Right ventricle myocardium inferior (tissue), 1 donor: Measurements from ENCODE around the gene ARHGAP19. TPM values are rescaled to one million over a fixed set of nuclear protein-coding genes. Genes with fewer than 3 reads are reported as not detected.

Source experiments
- ATAC-seq: fragments of 200-7000 bp; cut with Tn5 transposase; one replicate; pipeline ENCODE4 v1.9.1; 2020; ENCODE audit warnings: mild to moderate bottlenecking, moderate library complexity
- DNase-seq: peaks from one replicate; pipeline ENCODE4 v3.0.0; 2021; ENCODE audit errors: missing footprints
- intact Hi-C: fragments of 100-400 bp; cut with DNase I; formaldehyde crosslinking; loops from one replicate; pipeline ENCODE4 v1.11.0; 2022
- long read RNA-seq: library from polyadenylated mRNA; unstranded; transcript quantifications from one replicate; pipeline ENCODE4 v2.0.0, GENCODE V29; 2021
- total RNA-seq: library from RNA; stranded (reverse); fragmentation: NEBNext Ultra II Directional; extraction: Animal tissue kit (Norgen Biotek cat#: 25700); gene quantifications from one replicate; pipeline ENCODE4 v1.2.1, GENCODE V29; 2021
- donor health status: DM: no; HTN: yes; CAD: no; lungs with severe emphysema.

ARHGAP19 gene
- 5.6 TPM for total RNA-seq
- long read RNA-seq, full-length matches to known transcripts = 3 of 3 reads
- long read RNA-seq, partial matches to known transcripts = 0 of 3 reads
- long read RNA-seq, other reads (novel, unspliced or antisense) = 0 of 3 reads

- ATAC-seq = peak; percentile 99
- intact Hi-C loops = loop anchor here (5.0 kb wide), 1 partner anchor 45 kb away; no protein-coding TSS in a partner anchor
- DNase-seq = peak; percentile 96
Observed at GRCh38 chr10:97292097-97292861, at the start of gene ARHGAP19. Gene ARHGAP19, minus strand, starts transcription at chr10:97292637. Its CDS starts 10 bp downstream, at chr10:97292627.

GRCh38 chr10:97341416-97341815, 49.0 kb upstream of the ARHGAP19 start:
- DNase-seq = no peak
- intact Hi-C loops = no loop called here
- ATAC-seq = no peak

DNA sequence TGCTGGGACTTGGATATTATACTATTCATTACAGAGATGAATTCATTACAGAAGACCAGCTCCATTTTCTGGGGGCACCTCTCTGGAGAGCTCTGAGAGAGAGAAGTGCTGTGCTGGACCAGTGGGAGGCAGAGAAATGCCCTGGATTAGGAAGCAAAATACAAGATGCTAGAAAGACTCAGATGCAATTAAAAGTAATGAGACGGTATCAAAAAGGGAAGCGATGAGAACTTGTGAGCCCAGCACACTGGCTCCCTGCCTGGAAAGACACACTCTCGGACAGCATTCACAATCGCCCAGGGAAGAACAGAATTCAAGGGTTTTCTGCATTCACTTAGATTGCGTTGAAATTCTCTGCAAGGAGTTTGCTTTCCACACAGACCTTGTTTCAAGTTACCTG, 45.6 kb upstream of the ARHGAP19 start:
- intact Hi-C loops = loop anchor here (5.0 kb wide), 1 partner anchor 46 kb away; the partner anchor contains the start of gene ARHGAP19
- no peak for DNase-seq
- no peak for ATAC-seq

GRCh38 chr10:97336942-97337831, 44.8 kb upstream of the ARHGAP19 start:
- ATAC-seq (no peak), DNase-seq (no peak)
- intact Hi-C loops = loop anchor here (5.0 kb wide), 1 partner anchor 45 kb away; the partner anchor contains the start of gene ARHGAP19

DNA sequence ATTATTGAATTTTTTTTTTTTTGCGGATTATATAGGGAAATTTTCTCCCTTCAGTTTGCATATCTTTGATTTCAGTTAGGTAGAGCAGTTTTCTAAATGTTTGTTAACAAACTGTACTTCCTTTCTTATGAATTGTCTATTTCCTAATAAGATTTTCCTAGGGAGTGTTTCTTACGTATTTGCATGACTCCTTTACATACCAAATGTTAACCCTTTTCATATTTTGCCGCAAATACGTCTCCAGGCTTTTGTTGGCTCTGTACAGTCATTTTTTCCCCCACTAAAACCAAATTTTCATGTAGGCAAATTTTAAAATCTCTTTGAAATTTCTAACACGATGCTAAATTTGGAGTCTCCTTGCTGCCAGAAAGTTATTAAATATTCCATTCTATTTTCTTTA, 44.0 kb upstream of the ARHGAP19 start:
- intact Hi-C loops = loop anchor here (5.0 kb wide), 1 partner anchor 44 kb away; the partner anchor contains the start of gene ARHGAP19
- no peak for ATAC-seq

GRCh38 chr10:97336006-97336405, 43.6 kb upstream of the ARHGAP19 start:
- intact Hi-C loops = loop anchor here (5.0 kb wide), 1 partner anchor 44 kb away; the partner anchor contains the start of gene ARHGAP19
- DNase-seq (no peak), ATAC-seq (no peak)

More for the DNA sequence above, 44.0 kb upstream of the ARHGAP19 start:
- no peak for DNase-seq

GRCh38 chr10:97335188-97335619, 42.8 kb upstream of the ARHGAP19 start:
- intact Hi-C loops = loop anchor here (5.0 kb wide), 1 partner anchor 43 kb away; the partner anchor contains the start of gene ARHGAP19
- ATAC-seq (no peak), DNase-seq (no peak)

GRCh38 chr10:97334370-97335175, 42.1 kb upstream of the ARHGAP19 start, which contains the start of gene FRAT2:
Gene FRAT2, minus strand, starts transcription at chr10:97334729. Its CDS starts 157 bp downstream, at chr10:97334572.
- ATAC-seq = peak; percentile 98
- intact Hi-C loops = loop anchor here (5.0 kb wide), 1 partner anchor 42 kb away; the partner anchor contains the start of gene ARHGAP19
- peak; percentile 97 for DNase-seq

DNA sequence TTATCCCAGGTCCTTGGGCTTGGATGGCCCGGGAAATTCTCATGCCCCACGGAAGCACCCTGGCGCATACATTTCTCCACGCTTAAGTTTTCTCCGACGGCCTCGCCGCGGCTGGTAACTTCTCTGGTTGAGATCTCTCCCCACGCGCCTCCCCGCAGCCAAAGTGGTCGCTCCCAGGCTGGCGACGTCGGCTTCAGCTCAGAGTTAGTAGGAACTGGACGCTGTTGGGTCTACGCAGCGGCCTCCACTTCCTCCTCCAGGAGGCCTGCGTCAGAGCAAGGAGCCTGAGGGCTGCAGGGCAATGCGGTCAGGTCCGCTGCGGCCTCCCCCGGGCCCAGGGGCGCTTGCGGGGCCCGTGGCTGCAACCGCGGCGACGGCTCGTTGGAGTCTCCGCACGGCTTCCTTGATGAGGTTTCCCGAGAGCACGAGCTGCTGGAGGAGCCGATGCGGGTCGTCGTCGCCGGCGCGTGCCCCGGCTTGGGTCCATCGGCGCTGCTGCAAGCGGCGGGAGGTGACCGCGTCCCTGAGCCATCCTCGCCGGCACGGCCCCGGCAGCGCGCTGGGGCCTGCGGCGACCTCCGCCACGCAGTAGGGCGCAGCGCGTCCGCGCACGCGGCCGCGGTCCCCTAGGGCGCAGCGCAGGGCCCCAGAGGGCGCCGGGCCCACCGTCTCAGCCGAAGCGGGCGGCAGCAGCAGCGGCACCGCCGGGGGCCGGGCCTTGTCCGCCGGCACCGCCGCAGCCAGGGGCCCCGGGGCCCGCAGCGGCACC, 41.3 kb upstream of the ARHGAP19 start:
- peak; percentile 88 for DNase-seq
- no peak for ATAC-seq
- intact Hi-C loops = loop anchor here (2.0 kb wide), 2 partner anchors 15 to 55 kb away; partner anchors contain the start of gene FRAT1

DNA sequence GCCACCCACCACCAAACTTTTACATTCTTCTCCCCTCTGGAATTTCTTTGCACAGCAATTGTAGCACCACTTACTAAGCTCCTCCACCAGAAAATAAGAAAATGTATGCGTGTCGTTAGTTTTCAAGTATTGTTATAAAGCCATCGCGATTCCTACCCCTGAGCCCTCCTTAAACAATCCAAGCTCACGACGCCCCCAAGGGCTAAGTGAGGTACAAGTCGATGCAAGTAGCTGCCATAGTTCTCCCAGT, 40.8 kb upstream of the ARHGAP19 start:
- no peak for DNase-seq
- ATAC-seq = no peak
- intact Hi-C loops = loop anchor here (2.0 kb wide), 2 partner anchors 14 to 54 kb away; partner anchors contain the start of gene FRAT1

DNA sequence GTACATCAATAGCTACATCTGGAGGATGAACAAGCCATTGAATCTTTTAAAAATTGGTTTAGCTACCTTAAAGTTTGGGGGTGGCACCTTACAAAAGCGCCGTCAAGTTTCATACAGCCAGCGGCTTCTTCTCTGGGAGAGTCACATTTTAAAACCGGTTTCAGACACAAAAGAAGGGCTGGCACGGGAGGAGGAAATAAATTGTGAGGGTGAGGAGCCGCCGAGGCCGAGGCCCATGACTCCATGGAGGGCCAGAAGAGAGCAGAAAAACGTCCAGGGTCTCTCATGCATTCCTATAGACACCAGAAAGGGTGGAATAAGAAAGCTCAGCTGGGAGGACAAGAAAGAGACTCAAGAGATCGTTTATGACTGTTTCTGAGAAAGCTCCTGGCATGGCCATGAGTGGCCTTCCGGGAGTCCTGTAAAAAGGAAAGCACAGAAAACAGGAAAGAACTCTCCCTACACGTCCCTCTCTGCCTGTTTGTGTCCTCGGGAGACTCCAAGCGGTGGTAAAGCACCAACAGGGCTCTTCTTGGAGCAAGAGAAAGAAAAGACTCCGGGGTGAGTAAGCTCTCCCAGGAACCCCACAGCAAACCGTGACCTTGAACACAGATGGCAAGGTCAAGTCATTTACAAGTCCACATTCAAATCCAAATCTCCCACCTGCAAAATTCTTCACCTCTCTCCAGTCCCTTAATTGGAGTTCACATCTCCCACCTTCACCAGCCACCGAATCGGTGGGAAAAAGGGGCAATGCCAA, 40.3 kb upstream of the ARHGAP19 start:
- intact Hi-C loops = loop anchor here (2.0 kb wide), 2 partner anchors 14 to 54 kb away; partner anchors contain the start of gene FRAT1

DNA sequence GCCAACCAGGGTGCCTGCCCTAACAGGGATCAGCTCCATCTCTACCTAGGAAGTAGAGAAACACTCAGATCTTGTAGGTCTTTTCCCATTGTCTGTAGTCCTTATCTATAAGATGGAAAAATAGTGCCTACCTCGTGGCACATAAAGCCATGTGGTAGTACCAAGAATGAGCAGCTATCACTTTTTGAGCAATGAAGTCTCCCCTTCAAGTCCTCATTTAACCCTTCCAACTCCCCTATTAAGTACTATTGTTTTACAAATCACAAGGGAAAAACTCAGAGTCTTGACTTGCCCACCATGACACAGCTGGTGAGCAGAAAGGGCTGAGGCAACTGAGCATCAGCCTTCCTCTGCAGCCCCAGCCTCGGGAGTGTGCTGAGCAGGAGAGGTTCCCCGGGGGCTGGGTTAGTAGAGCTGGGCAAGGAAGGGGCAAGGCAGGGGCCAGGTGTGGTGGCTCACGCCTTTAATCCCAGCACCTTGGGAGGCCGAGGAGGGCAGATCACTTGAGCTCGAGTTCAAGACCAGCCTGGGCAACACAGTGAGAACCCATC, 38.8 kb upstream of the ARHGAP19 start:
- no peak for ATAC-seq
- intact Hi-C loops = no loop called here
- DNase-seq = no peak

More for the DNA sequence above, 40.3 kb upstream of the ARHGAP19 start:
- peak; percentile 30 for ATAC-seq
- DNase-seq = no peak

GRCh38 chr10:97329766-97330165, 37.3 kb upstream of the ARHGAP19 start:
- DNase-seq = no peak
- ATAC-seq = no peak
- intact Hi-C loops = no loop called here

DNA sequence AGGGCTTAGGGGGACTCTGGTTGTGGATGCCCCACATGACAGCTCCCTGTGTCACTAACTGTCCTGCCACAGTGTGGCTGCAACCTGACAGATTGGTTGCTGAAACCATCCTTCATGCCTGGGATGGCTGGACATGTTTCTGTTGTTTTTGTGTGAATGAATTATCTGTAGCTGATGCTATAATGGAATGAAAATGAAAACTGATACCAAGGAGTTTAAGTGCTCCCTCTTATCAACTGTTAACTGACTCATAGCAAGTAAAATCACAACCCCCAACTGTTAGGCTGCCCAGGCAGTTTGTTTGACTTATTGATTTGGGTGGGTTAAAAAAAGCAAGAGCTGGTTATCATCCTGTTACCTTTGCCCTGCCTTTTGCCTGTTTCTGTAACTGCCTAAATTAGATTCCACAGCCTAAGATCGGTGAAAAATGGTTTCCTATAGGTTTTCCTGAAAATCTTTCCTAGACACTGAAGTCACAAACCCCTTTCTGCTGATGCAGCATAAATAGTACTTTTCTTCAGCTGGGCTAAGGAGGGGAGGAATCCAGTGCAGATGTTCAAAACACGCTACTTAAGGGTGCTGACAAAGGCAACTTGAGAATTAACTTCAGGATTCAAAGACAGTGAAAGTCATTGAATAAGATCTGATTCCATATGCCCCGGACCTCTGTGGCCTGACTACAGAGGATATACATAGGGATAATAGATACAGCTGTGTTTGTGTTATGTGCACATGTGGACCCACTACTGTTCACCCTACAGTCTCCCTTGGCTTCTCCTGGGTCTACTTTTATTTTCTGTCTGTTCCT, 36.4 kb upstream of the ARHGAP19 start:
- DNase-seq (no peak), ATAC-seq (no peak)
- intact Hi-C loops = no loop called here
